NCI-H2029 treated with DMSO at 0.1 percent for 48 hours (cell line): ENCODE data around the gene HBEGF.
"Not testable (repeated sequence)": the region's sequence is repeated elsewhere in the genome, so short reads cannot be mapped to it uniquely, and the experiment has no call there.

Source experiments
- DNase-seq: peaks from one replicate; lab custom pipeline; 2025; lab: John Stamatoyannopoulos, UW

The HBEGF gene

DNA sequence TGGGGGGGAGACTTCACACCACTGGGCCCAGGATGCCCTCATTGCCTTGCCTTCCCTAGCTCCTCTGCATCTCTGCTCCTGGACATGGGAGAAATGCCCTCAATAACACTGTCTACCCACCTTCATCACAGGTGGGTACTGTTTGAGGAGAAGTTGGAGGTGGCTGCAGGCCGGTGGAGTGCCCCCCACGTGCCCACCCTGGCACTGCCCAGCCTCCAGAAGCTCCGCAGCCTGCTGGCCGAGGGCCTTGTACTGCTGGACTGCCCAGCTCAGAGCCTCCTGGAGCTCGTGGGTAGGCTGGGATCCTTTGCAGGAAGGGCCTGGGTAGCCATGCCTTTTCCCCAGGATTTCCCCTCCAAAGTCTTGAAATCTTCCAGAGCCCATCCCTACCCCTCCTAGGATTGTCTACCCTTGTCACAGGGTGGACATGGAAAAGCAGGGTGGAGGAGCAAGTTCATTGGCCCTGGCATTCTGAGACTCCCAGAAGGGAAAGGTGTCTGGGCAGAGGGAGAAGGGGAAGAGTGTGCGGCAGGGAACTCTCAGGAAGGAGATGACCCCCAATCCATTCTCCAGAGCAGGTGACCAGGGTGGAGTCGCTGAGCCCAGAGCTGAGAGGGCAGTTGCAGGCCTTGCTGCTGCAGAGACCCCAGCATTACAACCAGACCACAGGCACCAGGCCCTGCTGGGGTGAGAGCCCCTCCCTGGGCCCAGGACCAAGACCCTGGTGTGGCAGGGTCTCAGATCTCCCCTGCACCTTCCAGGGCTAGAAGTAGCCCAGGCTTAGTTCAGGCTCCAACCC, 14.5 kb upstream of the HBEGF start:
- DNase-seq, result no peak

DNA sequence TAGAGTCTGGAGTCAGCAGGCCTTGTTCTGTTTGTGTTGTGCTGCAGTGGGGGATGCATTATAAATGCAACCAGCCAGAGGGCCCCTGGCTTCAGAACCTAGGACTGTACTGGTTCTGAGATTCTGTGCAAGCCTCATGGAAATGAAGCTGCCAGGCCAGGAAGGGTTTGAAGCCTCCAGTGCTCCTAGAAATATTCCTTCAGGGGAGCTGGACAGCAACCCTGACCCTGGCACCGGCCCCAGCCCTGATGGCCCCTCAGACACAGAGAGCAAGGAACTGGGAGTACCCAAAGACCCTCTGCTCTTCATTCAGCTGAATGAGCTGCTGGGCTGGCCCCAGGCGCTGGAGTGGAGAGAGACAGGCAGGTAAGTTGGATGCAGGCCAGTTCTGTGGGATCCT, 13.7 kb upstream of the HBEGF start, which contains the start of gene SLC4A9:
Gene SLC4A9 (plus strand): TSS at position 94 of the 400 bp plus-strand sequence. CDS start 43 bp downstream, at position 137.
- no peak for DNase-seq

DNA sequence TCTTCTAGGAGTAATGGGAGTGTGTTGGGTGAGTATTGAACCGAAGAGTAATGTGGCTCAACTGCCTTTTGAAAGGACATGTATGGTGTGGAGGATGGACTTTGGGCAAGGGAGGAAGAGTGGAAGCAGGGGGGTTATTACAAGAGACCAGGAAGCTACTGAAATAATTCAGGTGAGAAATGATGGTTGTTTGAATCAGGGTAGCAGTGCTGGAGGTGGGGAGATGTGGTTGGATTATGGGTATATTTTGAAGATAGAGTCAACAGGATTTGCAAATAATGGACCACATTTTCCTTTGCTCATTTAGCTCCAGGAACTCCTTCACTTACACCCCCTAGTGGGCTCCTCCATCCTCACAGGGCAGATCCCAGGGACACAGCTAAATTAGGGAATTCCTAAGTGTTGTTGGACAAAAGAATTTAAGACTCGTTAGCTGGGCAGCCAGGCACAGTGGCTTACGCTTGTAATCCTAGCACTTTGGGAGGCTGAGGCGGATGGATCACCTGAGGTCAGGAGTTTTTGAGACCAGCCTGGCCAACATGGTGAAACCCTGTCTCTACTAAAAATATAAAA, 12.4 kb upstream of the HBEGF start:
- DNase-seq, result no peak

DNA sequence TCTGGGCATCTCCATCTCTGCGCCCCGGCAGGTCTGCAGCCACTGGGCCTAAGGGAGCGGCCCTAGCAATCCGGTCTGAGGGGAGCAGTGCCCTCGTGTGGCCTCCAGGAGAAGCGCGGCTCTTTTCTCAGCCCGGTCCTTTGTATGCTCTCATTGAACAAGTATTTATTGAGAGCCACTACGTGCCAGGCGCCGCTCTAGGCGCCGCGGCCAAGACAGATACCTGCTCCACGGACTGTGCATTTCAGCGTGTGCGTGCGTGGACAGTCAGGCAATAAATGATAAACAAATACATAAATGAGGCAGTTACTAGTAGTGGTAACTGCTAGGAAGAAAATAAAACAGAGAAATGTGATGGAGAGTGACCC, 11.3 kb upstream of the HBEGF start:
- DNase-seq, result peak; percentile 80

DNA sequence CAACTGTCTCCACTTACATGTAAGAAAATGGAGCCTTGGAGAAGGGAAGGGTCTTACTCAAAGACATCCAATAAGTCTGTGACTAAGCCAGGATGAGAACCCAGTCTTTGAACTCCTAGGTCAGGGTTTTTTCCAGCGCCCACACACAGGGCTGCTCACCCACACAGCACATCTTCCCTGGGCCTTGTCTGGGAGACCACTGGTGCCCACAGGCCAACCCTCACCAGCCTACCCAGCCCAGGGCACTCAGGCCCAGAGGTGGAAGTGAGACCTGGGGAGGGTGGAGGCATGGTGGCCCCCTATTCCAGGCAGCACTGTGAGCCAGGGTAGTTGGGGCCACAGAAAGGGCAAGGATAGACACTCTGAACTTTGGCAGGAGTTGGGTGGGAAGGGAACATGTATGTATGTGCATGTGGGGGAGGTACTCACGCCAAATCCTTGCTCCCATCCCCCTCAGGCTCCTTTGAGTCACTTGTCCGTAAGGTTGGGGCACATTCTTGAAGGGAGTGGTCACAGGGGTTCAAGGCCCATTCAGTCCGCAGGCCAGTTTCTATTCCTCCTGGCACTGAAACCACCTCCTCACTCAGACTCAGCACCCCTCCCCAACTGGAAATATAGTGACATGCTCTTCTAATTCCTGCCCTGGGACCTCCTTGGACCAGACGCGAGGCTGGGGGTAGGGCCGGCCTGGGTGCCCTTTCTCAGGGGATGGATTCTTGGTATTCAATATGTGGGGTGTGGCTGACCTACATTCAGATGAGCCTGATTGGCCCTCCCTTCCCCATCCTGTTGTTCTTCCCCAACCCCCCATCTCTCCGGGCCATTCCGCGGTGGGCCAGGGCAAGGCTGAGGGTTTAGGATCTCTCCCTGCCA, 10.7 kb upstream of the HBEGF start:
- no peak for DNase-seq

DNA sequence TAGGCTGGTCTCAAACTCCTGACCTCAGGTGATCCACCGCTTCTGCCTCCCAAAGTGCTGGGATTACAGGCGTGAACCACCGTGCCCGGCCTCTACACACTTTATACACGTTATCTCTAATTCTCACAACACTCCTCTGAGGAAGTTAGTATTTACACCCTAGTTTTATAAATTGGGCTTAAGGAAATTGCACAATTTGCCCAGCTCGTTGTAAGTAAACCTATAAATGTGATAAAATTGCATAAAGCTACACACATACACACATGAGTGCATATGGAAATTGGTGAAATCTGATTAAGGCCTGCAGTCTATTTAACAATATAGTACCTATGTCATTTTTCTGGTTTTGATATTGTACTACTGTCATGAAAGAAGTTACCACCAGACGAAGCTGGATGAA, 9.1 kb upstream of the HBEGF start:
- no peak for DNase-seq

DNA sequence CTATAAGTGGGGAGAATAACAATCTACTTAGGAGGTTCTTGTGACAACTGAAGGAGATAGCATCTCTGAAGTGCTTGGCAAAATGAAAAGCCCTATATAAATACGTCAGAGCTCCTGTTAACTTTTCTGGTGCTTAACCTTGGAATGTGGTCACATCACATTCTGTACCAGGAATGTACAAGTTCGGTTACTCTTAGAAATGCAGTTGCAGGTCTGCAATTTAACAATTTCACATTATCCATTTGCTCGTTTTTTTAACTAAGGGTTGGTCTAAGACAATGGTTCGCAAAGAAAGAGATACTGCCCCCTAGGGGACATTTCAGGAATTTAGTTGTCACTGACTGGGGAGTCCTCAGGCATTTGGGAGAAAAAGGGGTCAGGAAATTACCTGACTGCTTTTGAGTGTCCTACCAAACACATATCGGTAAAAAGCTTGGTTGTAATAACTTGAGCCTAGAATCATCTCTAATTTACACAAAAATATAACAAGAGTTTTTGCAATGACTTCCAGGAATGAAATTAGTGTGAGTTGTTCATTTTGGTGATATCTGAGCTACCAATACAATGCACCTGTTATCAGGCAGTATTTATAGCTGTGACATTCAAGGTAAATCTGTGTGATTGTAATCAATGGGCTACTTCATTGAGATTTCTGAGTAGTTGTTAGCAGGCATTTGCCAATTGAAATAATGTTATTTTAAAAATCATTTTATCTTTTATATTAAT, 5.4 kb upstream of the HBEGF start:
- peak; percentile 74 for DNase-seq

DNA sequence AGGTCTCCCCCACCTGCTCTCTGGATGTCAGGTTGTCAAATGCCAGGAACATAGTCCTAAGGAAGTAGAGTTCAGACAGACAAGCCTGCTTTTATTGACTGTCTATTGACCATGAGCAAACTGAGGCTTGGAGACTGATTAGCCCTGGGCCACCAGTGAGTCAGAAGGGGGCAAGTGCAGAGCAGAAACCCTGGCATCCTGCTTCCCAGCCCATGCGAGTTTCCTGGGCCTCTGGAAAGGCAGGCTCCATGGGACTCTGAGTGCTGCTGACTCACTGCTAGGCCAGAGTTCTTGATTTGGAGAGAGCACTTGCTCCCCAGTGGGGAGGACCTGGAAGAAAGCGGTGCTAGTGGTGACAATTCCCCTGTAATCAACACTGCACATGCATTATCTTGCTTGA, 2.8 kb upstream of the HBEGF start:
- no peak for DNase-seq

DNA sequence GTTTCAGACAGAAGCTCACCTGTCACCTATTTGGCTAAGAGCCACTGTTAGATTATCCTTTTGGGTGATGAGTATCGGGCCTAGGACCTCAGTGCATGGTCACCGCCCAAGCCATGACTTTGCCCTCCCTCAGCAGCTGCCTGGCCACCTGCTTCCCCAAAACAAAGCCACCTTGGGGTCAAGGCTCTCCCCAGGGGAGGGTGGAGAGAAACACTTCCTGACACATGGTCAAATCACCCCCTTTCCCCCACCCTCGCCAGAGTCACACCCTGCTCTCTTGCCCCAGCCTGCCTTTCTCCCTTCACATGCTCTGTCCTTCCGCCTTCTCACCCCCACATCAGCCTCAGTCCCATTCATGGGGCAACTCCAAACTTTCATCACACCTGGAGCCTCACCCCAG, 1.7 kb upstream of the HBEGF start:
- peak; percentile 67 for DNase-seq

DNA sequence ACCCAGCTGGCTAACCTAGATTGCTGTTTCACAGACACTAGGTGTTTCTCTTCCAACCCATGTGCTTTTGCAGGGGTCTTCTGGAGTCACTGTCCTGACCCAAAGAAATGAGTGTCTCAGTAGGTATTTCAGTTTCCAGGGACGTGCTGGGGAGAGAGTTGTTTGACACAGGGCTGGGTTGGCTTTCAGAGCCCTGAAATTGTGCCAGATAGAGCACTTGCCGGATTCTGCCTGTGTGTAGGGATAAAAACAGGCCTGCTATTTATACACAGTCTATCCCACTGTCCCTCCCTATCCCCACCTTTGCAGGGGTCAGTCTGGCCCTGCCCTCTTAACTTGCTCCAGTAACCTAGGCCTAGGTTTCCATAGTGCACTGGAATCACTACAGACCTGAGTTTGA, 957 bp upstream of the HBEGF start:
- DNase-seq, result no peak

DNA sequence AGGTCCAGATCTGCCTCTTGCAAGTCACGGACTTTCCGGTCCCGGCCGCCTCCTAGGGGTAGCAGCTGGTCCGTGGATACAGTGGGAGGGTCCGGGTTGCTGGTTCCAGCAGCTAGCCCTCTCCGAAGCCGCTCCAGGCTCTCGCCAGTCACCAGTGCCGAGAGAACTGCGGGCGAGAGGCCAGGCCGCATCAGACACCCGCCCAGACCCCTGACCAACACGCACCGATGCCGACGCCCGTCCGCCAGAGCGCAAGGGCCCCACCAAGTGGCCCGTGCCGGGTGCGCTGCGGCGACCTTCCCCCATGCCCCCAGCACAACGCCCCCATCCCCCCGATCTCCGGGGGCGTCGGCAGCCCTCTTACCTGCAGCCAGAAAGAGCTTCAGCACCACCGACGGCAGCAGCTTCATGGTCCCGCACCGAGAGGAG, 470 bp downstream of the HBEGF start:
- DNase-seq, result no peak

DNA sequence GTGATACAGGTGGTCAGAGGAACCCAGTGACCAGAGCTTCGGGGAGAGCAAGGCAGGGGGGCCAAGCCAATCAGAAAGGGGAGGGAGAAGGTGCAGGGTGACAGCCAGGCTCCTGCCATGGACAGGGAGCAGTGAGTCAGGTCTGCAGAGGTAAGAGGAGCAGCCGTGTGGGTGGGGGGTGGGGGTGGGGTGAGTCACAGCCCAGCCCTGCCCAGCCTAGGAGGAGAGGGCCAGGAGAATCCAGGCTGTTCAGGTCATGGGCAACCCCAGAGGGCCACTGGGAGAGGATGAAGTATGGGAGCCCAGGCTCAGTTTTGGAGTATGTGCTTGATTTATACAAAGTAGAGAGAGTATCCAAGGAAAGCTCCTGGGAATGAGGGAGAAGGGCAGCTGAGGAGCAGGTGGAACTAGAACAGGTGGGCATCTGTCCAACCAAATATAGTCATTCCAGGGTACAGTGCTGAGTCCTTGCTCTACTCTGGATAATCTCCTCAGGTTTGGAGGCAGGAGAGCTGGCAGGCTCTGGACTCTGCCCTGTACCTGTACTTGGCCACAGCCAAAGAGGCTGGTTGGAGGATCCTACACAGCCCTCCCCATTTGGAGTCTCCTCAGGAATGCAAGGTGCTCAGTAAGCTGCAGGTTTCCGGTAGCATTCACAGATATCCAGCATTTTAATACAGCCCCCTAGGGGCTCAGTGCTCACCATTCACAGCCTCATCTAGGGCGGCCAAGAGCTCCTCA, 1.6 kb downstream of the HBEGF start:
- no peak for DNase-seq

DNA sequence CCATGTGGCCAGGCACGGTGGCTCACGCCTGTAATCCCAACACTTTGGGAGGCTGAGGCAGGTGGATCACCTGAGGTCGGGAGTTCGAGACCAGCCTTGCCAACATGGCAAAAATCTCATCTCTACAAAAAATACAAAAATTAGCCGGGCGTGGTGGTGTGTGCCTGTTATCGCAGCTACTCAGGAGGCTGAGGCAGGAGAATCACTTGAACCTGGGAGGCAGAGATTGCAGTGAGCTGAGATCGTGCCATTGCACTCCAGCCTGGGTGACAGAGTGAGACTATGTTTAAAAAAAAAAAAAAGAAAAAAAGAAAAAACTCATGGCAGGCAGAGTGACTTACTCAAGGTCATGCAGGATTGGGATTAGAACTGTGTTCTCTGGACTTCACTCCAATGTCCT, 2.6 kb downstream of the HBEGF start:
- DNase-seq, result not testable (repeated sequence)

DNA sequence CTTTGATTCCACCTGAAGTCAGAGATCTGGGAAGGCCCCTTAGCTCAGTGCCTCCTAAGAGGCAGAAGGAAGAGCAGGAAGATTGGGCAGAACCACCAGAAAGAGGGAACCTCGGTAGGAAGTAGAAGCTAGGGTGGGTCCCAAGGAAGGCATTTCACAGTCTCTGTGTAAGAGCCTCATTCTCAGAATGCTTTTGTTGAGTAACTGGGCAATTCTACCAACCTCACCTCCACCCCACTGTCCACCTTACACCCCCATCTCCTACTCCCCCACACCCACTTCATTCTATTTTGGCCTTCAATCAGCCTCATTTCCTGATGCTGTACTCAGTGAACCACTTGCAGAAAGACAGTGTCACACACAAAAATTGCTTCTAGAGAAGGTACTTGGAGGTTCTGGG, 3.5 kb downstream of the HBEGF start:
- no peak for DNase-seq

DNA sequence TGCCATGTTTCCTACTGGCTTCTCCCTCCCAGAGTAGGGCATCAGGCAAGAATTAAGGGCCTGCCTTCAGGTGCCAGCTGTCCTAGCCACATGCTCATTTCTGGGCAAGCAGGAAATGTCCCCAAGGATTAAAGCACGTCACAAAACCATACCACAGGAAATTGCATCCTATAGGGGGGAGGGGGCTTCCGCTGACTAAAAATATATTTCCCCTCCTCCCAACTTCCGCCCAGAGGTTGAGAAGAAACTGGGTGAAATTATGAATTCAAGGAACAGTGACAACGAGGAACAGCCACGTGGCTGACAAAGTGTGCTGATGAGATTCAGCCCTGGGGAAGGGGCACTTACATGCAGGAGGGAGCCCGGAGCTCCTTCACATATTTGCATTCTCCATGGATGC, 4.1 kb downstream of the HBEGF start:
- no peak for DNase-seq

DNA sequence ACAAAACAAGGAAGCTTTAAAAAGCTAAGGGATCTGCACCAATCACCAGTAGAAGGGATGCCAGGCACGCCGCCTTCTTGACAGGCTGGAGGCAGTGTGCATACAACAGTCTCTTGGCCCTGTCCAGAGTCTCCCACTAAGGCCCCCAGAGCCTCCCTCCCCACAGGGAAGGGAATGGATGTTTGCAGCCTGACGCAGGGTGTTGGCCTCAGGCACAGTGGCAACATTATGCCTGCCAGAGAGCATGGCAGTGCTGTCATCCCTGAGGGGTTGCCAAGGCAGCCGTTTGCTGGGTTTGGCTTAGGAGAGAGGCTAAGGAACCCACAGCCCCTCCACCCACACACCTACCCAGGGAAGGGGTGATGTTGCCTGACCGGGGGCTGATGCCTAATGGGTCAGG, 4.8 kb downstream of the HBEGF start:
- no peak for DNase-seq

DNA sequence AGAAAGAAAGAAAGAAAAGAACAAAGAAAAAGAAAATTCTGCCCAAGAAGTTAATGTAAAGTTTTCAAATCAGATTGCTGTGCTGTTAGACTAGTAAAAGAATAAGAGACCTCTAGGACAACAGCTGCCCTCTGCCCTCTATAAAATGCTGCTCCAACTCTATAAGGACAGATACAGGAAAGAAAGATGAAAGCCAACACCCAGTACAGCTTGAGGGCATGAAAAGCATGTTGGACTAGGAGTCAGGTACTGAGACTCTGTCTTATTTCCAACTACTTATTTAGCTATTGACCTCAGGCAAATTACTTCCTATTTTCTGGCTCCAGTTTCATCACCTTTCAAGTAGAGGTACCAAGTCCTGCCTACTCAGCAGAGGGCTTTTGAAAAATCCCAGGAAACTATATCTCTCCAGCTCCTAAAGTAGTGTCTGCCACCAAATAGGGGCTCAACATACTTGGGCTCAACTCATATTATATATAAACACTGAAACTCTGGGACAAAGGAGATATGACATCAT, 5.7 kb downstream of the HBEGF start:
- no peak for DNase-seq

DNA sequence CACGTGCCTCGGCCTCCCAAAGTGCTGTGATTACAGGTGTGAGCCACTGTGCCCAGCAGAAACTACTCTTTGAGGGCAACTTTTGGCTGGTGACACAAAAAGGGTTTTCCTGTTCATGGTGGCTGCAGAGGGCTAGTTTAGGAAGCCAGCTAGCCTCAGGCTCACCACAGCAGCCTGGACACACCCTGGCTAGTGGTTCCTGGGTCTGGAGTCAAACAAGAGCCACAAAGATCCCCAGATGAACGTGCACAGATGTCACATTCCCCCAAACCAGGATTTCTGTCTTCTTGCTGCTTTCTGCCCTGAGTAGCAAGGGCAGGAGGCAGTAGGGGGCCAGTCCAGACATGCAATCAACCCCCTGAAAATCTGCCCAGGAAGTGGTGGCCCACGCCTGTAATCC, 6.8 kb downstream of the HBEGF start:
- DNase-seq, result no peak

DNA sequence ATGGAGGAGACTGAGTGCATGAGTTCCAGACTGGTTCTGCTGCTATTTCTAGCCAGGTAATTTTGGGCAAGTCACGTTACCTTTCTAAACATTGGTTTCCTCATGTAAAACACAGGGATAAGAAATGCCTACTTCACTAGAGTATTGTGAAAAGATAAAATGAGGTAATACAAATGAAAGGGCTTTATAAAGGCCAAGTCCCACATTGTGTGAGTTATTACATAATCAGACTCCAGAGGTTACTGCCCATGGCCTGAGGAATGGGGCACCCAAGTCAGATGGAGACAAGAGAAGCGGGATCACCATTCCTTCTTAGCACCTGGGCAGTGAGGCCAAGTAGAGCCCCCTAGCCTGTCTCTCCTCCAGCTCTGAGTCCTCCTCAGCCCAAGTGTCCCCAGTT, 7.5 kb downstream of the HBEGF start:
- no peak for DNase-seq

DNA sequence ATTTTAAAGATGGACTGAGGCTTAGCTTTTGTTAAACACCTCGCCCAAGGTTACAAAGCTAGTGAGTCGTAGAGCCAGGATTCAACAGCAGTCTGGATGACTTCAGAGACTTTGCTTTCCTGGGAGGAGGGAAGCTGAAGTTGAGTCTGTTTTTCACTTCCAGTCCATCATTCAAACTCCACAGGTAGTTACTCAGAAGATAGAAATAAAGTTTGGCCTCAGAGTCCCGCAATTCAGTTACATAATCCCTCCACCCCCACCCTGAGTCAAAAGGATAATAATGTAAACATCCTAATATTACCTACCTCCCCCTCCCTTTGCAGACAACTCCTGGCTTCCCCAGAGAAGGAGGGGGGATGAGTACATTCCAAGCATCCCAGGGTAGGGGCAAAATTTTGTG, 8.1 kb downstream of the HBEGF start:
- no peak for DNase-seq

DNA sequence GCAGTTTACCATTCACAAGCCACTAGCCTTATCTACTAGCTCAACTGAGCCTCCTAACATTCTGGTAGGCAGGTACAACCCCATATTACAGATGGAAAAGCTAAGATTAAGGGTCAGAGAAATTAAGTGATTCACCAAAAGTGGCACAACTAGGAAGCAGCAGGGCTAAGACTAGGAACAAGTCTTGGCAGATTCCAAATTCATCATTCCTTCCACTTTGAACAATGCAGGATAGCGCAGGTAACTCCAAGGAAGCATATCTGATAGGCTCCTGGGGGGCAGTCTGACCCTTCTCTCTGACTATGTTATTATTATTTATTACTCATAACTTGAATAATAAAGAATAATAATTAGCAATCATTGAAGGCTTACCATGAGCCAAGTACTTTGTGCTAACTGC, 8.5 kb downstream of the HBEGF start:
- no peak for DNase-seq
